SJSA1 (cell line): ENCODE results near the gene PRXL2B. TPM values are rescaled to one million over a fixed set of nuclear protein-coding genes. Genes with fewer than 3 reads are reported as not detected.

ENCODE experiments used
- DNase-seq, 2 experiments: peaks; one replicate each; pipeline ENCODE4 v3.0.0-alpha.2; 2015 to 2020; ENCODE audit warnings: low spot score in 2 of 2, low read depth in 1 of 2
- H3K27ac ChIP-seq: fragments of 250-450 bp; sonication (Bioruptor Pico); 2 replicates; pipeline ENCODE4 v1.5.1; 2020; ENCODE audit warnings: mild to moderate bottlenecking, moderate library complexity
- H3K27me3 ChIP-seq: fragments of 250-450 bp; sonication (Bioruptor Pico); replicated peaks from 2 replicates; pipeline ENCODE4 v1.5.1; 2020; ENCODE audit warnings: mild to moderate bottlenecking, moderate library complexity
- H3K36me3 ChIP-seq: fragments of 250-450 bp; sonication (Bioruptor Pico); 2 replicates; pipeline ENCODE4 v1.5.1; 2020; ENCODE audit warnings: mild to moderate bottlenecking
- H3K4me1 ChIP-seq: fragments of 250-450 bp; sonication (Bioruptor Pico); replicated peaks from 2 replicates; pipeline ENCODE4 v1.6.1; 2021; ENCODE audit warnings: mild to moderate bottlenecking
- H3K4me3 ChIP-seq: fragments of 250-450 bp; sonication (Bioruptor Pico); 2 replicates; pipeline ENCODE4 v1.5.1; 2020; ENCODE audit warnings: mild to moderate bottlenecking
- H3K9me3 ChIP-seq: fragments of 250-450 bp; sonication (Bioruptor Pico); replicated peaks from 2 replicates; pipeline ENCODE4 v1.5.1; 2020; ENCODE audit warnings: mild to moderate bottlenecking
- total RNA-seq: library from RNA; depleted of rRNA; stranded (reverse); fragments of >200 nt; shearing (Covaris generic); gene quantifications from 2 replicates; pipeline ENCODE4 v1.2.3, GENCODE V29; 2014

Gene PRXL2B
- total RNA-seq, 1 experiment from 2014 or later, result 15.2 TPM

- Histone ChIP-seq H3K9me3 (no peaks in the 10 kb centered on the region), H3K4me3 (no peak overlapping the region), H3K27me3 (peaks cover 20% of the 10 kb centered on the region), H3K27ac (no peak overlapping the region), H3K4me1 (no peaks in the 10 kb centered on the region), H3K36me3 (no peaks in the 10 kb centered on the region)
- DNase-seq, result no peak
These were observed 11.1 kb downstream of the PRXL2B start for GRCh38 chr1:2597441-2598328.

DNA sequence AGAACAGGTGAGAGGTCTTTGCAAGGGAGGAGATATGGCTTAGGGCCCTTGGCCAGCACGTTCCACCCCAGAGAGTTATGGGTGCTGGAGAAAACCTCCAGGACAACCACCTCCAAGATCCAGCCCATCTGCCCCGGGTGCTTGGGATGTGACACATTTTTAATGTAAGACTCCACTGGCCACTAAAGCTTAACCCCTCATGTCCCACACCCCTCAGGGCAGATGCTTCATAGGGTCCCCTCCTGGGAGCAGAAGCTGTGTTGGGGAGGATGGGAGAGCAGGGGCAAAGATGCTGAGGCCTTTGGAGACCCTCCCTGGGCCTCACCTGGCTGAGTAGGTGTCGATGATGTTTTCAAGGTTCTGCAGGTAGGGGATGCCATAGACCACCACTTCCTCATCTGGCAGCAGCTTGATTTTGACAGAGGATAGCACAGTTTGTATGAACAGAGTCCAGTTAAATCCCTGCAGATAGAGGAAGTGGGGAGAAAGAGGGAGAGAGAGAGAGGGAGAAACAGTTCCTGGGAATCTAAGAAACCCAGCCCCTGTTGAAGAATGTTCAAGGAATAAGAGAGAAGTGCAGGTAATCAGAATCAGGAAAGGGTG is 11.9 kb downstream of the PRXL2B start:
- Histone ChIP-seq H3K4me3 (no peak overlapping the region), H3K9me3 (no peaks in the 10 kb centered on the region), H3K4me1 (no peaks in the 10 kb centered on the region), H3K27ac (no peak overlapping the region), H3K36me3 (no peaks in the 10 kb centered on the region), H3K27me3 (peaks cover 20% of the 10 kb centered on the region)
- DNase-seq, result no peak

DNA sequence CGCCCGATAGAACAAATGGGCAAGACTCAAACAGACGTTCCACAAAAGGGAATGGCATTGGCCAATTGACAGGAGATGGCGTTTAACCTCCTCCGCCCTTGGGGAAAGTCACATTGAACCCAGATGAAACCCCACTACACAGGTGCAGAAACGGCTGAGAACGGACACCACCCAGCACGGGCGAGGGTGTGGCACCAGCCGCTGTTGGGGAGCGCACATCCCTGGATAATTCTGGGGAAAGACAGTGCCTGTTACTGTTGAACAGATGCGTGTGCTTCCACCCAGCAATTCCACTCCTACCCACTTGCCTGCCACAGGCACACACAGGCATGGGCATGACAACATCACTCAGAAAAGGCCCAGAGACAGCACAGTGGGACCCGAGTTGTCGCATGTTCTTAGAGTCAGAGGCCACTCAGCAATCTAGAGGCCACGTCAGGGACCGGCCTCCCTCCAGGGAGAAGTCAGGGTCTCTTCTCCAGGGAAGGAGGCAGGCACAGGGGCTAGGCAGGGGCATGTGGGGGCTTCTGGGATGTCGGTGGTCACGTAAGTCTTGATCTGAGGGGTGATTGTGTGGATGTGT is 15.2 kb downstream of the PRXL2B start:
- no peaks in the 10 kb centered on the region for H3K9me3 ChIP-seq
- DNase-seq, result no peak
- H3K4me1 ChIP-seq, result no peaks in the 10 kb centered on the region
- no peak overlapping the region for H3K4me3 ChIP-seq
- no peak overlapping the region for H3K27ac ChIP-seq
- H3K27me3 ChIP-seq, result peaks cover 25% of the 10 kb centered on the region
- no peaks in the 10 kb centered on the region for H3K36me3 ChIP-seq

DNA sequence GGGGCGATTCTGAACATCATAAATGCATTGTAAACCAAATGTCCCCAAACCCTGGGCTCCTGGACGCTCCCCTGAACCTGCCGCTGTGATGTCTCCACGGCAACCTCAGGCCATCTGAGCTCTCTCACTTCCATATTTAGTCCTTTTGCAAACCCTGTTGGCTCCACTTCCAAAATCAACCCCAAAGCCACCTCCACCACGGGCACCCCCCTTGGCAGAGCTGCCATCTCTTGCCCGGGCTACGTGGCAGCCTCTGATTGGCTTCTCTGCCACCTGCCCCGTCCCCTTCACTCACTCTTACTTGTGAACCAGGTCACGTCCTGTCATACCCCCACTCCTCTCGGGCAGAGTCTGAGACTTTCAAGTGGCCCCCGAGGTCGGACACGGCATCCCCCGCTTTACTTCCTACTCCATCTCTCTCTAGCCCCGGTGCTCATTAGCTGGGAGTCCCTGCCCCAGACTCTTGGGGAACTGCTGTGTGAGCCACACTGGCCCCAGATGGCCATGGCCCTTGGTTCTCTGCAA is 15.8 kb downstream of the PRXL2B start:
- no peaks in the 10 kb centered on the region for H3K36me3 ChIP-seq
- no peaks in the 10 kb centered on the region for H3K9me3 ChIP-seq
- no peak for DNase-seq
- H3K27me3 ChIP-seq, result peaks cover 25% of the 10 kb centered on the region
- no peak overlapping the region for H3K27ac ChIP-seq
- no peaks in the 10 kb centered on the region for H3K4me1 ChIP-seq
- H3K4me3 ChIP-seq, result no peak overlapping the region

DNA sequence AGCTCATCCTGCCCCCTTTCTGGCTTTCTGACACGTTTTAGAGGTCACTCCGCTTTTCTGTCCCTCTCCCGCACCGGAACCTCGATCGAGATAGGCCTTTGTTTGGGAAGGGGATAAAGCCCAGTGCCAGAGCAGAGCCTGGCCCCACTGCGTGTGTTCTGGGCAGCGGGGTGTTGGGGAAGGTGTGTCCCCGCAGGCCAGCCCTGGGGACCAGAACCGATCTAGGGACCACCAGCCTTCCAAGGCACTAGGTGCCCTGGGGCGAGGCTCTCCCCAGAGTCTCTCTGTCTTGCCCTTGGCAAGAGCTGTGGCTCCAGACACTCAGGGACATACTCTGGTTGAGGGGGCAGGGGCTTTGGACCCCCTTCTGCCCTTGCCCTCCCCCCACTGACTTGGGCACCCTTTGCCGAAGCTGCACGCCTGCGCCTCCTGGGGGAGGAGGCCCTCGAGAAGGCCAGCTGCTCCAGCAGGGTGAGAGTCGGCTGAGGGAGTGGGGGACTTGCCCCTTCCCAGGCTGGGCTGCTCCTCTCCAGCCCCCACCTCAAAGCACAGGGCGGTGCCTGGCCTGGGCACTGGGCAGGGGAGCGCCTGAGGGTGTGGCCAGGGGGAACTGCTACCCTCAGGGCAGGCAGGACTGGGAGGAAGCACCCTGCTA is 16.4 kb downstream of the PRXL2B start:
- Histone ChIP-seq H3K27me3 (peaks cover 25% of the 10 kb centered on the region), H3K36me3 (no peaks in the 10 kb centered on the region), H3K4me1 (no peaks in the 10 kb centered on the region), H3K27ac (no peak overlapping the region), H3K4me3 (no peak overlapping the region), H3K9me3 (no peaks in the 10 kb centered on the region)
- DNase-seq, result no peak

- DNase-seq, result no peak
- Histone ChIP-seq H3K4me3 (no peak overlapping the region), H3K36me3 (no peaks in the 10 kb centered on the region), H3K4me1 (no peaks in the 10 kb centered on the region), H3K27me3 (peaks cover 25% of the 10 kb centered on the region), H3K9me3 (no peaks in the 10 kb centered on the region), H3K27ac (no peak overlapping the region)
These were observed 17.1 kb downstream of the PRXL2B start for GRCh38 chr1:2603521-2604155.

DNA sequence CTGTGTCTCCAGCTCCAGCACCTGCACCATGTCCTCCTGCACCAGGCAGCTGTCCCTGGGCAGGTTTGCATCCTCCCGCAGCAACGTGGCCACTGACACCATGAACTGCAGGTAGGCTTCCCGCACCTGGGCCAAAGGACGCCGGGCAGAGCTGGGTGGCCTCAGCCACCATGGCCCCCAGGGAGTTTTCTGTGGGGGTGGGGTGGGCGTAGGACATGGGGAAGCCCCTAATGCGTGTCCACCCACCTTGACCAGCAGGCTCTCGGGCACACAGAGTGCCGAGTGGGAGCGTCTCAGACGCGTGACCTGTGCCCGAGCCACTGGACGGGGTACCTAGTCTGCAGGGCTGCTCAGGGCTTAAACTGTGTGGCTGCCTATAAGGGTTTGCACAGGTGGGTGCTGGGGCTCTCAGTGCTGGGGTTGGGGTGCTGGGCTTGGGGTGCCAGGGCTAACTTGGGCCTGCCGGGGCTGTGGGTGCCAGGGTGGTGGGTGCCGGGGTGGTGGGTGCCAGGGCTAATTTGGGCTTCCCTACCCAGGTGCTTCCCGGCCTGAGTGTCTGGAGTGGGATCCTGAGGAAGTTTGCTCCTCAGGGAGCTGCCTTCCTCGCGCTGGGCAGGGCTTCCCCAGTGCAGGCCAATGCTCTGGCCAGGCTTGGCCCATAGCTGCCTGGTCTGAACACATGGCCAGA is 17.7 kb downstream of the PRXL2B start:
- Histone ChIP-seq H3K36me3 (no peaks in the 10 kb centered on the region), H3K4me1 (no peaks in the 10 kb centered on the region), H3K9me3 (no peaks in the 10 kb centered on the region), H3K4me3 (no peak overlapping the region), H3K27me3 (peaks cover 18% of the 10 kb centered on the region), H3K27ac (no peak overlapping the region)
- no peak for DNase-seq

DNA sequence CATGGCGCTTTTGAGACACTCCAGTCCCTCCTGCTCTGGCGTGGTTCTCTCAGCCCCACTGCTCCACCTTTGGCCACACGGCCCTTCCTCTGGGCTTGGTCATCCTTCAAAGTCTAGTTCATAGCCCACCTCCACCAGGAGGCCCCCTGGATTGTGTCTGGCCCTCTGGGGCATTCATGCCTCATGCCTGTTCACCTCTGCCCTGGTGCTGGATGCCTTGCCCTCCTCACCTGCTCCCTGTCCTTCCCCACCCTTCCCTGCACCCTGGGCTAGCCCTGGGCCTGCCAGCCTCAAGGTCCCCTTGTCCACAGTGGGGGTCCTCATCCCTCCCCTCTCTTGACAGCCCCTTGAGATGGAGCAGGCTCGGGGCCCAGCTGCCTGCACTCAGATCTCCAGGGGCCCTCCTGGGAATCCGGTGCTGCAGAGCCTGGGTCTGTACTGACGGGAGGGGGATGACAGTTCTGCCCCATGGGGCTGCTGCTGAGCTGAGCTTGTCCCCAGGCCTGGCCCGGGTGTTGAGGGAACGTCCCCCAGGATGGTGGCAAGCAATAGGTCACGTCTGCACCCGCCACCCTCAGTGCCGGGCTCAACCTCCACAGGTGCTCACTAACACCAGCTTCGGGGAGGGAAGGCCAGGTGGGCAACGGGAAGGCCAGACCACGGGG is 18.4 kb downstream of the PRXL2B start:
- no peak for DNase-seq
- Histone ChIP-seq H3K9me3 (no peaks in the 10 kb centered on the region), H3K4me3 (no peak overlapping the region), H3K36me3 (no peaks in the 10 kb centered on the region), H3K27ac (no peak overlapping the region), H3K27me3 (peaks cover 16% of the 10 kb centered on the region; the same call in 1 of the 2 replicates), H3K4me1 (no peaks in the 10 kb centered on the region)

GRCh38 chr1:2605509-2606395 is 19.2 kb downstream of the PRXL2B start:
- Histone ChIP-seq H3K36me3 (no peaks in the 10 kb centered on the region), H3K4me3 (no peak overlapping the region), H3K9me3 (no peaks in the 10 kb centered on the region), H3K27ac (no peak overlapping the region), H3K27me3 (peaks cover 19% of the 10 kb centered on the region; the same call in 1 of the 2 replicates), H3K4me1 (no peaks in the 10 kb centered on the region)
- DNase-seq, result no peak

DNA sequence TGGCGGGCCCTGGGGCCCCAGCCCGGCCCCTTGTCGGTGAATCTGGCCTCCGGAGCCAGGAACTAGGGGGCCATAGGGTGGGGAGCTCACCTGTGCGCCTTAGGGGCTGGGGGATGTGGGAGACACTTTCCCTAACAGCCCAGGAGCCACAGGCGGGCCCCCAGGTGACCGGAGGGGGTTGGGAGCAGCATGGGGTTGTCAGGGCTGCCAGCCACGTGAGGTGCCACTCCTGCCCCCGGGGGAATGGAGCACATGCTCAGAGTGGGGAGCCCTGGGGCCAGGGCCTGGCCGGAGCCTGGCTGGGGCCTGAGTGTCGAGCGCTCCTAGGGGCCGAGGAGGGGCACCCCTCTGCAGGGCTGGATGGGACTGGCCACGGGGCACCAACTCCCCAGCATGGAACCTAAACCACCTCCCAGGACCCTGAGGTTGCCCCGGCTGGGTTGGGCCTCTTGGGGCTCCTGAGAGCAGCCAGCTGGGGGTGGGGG is 19.9 kb downstream of the PRXL2B start:
- Histone ChIP-seq H3K27me3 (peaks cover 13% of the 10 kb centered on the region; the same call in 1 of the 2 replicates), H3K36me3 (no peaks in the 10 kb centered on the region), H3K4me3 (no peak overlapping the region), H3K27ac (no peak overlapping the region), H3K9me3 (no peaks in the 10 kb centered on the region), H3K4me1 (no peaks in the 10 kb centered on the region)
- DNase-seq, result no peak

- no peak overlapping the region for H3K4me3 ChIP-seq
- DNase-seq, result no peak
- peaks cover 11% of the 10 kb centered on the region; the same call in 1 of the 2 replicates for H3K27me3 ChIP-seq
- H3K36me3 ChIP-seq, result no peaks in the 10 kb centered on the region
- no peaks in the 10 kb centered on the region for H3K9me3 ChIP-seq
- no peaks in the 10 kb centered on the region for H3K4me1 ChIP-seq
- no peak overlapping the region for H3K27ac ChIP-seq
These were observed 20.5 kb downstream of the PRXL2B start for GRCh38 chr1:2606881-2607621.
